HUDEP-2 (cell line): ENCODE data around the gene ATP2A3.

ENCODE experiments used
- DNase-seq, 76 experiments: peaks; one replicate each; lab custom pipeline; 2025; ENCODE audit not compliant: unreplicated experiment in 76 of 76; lab: John Stamatoyannopoulos, UW

The ATP2A3 gene

DNA sequence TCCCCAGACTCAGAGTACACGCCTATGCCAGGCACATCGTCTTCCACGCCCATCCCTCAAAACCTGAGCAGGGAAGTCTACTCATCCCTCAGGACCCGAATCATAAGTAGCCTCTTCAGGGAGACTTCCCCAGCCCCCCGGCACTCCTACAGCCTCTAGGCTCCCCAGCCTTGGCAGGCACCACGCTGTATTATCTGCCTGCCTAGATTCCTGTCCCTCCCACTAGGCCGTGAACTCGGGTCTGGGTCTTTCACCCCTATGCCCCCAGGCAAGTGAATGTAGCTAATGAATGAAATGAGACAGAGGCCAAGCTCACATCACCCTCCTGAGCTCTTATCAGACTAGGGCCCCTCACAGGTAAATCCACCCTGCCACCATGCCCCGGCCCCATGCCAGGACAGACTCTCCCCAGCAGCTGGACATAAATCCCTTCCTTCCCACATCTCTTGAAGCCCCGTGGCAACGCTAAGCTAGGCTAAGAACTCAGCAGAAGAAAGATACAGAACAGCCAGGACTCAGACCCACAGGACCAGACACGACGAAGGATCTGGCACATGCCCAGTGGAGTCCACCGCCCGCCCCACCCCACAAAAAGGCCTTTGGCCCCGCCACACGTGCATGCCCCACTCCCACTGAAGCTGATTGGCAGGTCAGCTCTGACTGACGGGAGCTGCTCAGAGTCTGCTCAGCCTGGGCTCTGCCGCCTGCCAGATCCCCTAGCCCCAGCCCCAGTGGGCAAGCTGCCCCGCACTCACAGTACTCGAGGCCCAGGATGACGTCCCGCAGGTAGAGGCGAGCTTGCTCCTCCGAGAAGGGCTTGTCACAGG, 84.4 kb downstream of the ATP2A3 start:
- DNase-seq, result no peak

DNA sequence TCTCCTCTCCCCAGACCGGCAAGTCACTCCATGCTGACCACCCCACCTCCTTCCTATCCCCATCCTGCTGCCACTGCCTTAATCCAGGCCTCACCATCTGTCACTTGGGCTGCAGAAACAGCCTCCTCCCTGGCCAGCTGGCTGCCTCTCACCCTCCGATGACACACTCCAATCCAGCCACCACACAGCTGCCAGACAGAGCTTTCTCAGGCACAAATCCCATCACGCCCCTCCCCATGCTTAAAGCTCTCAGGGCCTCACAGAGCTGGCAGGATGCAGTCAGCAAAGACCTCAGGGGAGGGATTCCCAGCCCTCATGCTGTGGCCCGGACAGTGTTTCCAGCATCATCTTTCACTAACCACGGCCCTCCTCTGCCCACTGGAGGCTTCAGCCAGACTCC, 85.1 kb downstream of the ATP2A3 start:
- DNase-seq, result no peak

- no peak for DNase-seq
These were observed 87.0 kb downstream of the ATP2A3 start for GRCh38 chr17:3877220-3877619.

DNA sequence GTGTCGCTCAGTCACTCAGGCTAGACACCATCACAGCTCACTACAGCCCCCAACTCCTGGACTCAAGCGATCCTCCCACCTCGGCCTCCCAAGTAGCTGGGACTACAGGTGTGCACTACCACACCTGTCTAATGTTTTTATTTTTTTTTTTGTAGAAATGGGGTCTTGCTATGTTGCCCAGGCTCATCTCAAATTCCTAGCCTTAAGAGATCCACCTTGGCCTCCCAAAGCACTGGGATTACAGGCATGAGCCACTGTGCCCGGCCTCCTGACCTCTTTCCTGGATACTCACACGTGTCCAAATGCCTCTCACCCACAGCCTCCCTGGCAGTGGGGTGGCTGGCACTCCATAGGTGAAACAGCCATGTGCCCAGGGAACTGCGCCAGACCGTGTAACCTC, 88.9 kb downstream of the ATP2A3 start:
- no peak for DNase-seq
